HG03565 (cell line): ENCODE measurements around the gene CNIH2.
"Not testable (repeated sequence)": the region's sequence is repeated elsewhere in the genome, so short reads cannot be mapped to it uniquely, and the experiment has no call there.

Source experiments
- ATAC-seq: cut with Tn5 transposase; IDR thresholded peaks from one replicate; pipeline ENCODE4 v1.9.1; 2021; ENCODE audit warnings: mild to moderate bottlenecking, moderate library complexity; ENCODE audit not compliant: unreplicated experiment

CNIH2 gene

DNA sequence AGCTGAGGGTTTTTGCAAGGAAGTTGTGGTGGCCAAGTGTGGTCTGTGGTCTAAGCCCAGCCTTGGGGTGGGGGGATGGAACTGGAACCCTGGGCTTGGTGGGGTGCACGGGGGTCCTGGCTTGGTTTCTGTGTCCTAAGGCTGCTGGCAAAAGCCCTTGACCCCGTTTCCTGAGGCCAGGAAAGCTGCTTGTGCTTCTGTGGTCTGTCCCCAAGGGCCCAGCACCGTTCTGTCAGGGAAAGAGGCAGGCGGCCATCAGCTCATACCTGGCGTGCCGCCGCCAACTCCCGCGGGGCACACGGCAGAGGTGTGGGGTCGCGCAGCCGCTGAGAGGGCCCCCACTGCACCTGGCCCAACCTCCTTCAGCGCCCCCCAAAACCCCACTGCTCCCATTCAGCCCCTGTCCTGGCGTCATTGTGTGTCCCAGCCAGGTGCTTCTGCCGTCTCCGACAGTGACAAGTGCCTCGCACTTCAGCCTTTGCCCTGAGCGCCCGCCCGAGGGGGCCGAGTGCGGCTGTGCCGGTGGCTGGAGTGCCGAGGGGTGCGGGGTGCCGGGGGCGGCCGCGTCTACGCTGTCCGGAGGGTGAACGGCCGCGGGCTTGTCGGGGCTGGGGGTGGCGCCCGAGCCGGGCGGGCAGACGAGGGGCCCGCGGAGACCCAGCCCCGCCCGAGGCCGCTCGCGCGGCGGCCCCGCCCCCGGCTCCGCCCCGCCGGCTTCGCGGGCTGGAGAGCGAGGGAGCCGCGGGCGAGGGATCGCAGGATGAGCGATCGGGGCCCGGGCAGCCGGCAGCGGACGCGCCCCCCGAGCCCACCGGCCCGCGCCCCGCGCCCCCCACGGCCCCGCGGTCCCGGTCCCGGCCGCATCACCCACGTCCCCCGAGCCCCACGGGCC, at the start of gene CNIH2:
Gene CNIH2, plus strand, starts transcription at position 705 of the 892 bp plus-strand sequence. CDS start 282 bp downstream, outside the sequence.
- ATAC-seq, result no peak

DNA sequence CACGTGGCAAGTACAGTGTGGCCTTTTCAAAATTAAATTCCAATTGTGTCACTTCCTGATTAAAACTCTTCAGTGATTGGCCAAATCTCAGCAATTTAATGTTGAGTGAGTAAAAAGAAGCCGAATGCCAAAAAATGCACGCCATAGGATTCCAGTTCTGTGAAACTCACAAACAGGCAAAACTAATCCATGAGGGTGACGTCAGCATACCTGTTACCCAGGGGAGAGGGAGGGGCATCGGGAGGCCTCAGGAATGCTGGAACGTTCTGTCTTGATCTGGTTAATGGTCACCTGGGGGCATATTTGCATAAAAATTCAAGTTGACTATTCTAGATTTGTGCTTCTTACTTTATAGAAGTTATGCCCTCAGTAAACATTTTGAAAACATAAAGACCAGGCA, 49.5 kb upstream of the CNIH2 start:
- ATAC-seq, result no peak

DNA sequence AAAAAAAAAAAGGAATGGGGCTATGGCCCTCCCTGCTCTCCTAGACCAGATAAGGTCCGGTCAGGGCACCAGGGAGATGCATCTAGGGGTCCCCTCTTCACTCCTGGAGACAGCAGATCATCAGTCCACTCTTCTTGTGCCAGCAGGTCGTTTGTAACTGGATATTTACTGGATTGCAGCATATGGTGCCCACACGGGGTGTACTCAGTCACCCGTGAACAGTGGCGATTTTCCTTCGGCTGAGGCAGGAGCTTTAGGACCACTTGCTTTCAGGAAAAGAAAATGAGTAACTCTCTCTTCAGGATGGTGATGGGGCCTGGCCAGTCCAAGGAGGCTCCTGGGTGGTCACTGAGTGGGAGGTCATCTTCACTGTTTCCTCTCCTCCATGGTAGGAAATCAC, 47.8 kb upstream of the CNIH2 start:
- ATAC-seq, result no peak

DNA sequence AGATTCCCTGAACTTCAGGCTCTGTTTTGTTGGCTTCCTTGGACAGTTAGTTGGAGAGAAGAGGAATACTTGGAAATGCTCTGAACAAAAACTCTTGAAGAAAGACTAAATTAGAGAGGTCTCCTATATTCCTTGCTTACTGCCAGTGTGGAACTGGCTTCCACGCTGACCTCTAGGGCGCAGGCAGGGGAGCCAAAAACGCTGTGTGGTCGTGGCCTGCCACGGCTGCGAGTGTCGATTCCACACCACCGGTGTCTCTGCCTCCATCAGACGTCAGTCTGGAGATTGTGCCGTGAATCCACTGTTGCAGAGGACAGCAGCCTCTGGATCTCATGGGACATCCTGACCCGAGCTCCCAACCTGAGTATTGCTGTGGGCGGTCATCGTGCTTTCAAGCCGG, 47.0 kb upstream of the CNIH2 start:
- ATAC-seq, result no peak

DNA sequence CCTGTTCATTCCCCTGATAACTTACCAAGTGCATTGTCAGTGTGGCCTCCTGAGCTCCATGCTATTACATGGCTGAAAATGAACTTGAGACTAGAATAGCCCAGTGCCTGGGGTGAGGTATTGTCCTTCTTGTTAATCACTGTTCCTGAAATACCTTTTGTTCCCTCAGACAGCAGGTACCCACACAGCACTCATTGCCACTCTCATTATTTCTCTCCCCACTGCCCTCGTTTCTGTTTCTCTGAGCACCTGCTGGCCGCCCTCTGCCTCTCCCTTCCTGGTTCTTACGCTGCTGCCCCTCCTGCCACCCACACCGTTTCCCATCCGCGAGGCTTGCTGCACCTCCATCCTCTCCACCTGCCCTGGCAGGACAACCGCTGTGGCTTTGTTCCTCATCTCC, 46.4 kb upstream of the CNIH2 start:
- ATAC-seq, result no peak

DNA sequence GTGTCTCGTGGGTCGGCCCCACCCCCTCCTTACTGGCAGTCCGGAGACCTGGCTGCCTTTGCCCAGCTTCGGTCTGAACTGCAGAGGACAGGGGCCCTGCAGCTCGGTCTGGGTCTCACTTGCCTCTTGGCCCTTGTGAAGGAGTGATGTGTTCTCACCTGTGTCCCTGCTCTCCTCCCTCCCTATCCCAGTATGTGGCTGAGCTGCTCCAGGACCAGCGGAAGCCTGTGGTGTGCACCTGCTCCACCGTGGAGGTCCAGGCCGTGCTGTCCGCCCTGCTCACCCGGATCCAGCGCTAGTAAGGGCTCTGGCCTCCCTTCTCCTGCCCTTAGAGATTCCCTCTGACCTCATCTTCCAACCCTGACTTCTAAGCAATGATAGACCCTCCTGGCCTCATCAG, 45.2 kb upstream of the CNIH2 start:
- no peak for ATAC-seq

DNA sequence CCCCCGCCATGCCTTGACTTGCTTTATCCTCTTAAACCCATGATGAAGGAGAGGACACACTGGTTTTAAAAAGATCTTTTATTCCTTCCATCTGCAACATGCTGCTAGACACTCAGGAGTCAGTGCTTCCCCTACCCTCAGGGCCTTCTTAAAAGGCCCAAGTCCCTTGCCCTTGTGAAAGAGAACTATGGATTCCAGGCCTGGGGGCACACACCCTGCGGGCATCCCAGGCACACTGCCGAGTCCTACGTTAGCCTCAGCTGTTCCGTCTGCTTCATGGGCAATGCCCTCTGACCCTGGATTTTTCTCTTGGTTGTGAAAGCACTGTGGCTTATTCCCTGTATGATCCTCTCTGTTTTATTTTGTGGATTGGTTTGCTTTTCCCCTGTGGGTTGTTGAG, 44.7 kb upstream of the CNIH2 start:
- ATAC-seq, result no peak

DNA sequence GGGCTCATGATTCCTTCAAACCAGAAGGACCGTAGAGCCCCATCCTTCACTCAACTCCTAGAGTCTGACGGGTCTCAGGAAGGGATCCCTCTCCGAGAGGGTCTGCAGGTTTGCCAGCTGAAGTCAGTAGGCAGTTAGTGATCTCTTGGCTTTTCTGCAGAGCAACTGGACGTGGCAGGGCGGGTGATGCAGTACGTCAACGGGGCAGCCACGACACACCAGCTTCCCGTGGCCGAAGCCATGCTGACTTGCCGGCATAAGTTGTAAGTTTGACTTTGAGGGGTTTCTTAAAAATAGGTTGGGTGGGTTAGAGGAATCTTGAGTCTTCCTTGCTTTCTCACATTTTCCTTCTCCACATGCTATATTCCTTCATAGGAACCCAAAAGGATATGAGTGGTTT, 42.8 kb upstream of the CNIH2 start:
- no peak for ATAC-seq

DNA sequence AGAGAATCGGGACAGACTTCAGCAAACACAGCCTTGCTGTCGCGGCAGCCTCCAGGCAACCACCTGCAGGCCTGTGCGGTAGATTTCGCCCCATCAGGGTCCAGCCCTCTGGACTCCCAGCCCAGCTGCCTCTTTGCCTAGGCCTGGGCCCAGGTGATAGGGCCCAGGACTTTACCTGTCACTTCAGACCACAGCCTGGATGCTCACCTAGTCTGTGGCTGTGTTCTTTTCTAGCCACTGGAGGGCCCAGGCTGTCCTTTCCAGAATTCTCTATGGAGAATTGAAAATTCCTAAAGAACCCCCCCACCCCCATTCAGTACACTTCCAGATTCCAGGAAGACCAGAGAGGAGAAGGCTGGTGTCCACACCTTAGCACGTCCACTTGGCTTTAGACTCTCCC, 40.1 kb upstream of the CNIH2 start:
- no peak for ATAC-seq

DNA sequence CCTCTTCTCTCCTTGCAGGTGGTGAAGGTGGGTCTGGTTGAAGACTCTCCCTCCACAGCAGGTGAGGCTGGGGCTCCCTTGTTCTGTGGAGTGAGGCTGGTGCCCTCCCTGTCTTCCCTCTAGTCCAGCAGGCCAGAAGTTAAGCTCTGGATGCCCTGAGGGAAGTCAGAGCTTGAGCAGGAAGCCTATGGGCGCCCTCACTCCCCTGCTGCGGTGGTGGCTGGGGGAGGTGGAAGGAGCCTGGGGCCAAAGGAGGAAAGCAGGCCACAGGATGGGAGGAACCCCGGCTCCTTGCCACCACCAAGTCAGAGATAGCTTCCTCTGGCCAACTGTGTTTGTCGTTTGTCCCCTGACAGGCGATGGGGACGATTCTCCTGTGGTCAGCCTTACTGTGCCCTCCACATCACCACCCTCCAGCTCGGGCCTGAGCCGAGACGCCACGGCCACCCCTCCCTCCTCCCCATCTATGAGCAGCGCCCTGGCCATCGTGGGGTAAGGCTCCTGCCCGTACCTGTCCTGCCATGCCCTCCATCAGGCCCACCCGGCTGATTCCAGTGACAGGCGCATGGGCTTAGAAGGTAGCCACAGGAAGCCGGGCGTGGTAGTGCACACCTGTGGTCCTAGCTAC, 39.1 kb upstream of the CNIH2 start:
- no peak for ATAC-seq

DNA sequence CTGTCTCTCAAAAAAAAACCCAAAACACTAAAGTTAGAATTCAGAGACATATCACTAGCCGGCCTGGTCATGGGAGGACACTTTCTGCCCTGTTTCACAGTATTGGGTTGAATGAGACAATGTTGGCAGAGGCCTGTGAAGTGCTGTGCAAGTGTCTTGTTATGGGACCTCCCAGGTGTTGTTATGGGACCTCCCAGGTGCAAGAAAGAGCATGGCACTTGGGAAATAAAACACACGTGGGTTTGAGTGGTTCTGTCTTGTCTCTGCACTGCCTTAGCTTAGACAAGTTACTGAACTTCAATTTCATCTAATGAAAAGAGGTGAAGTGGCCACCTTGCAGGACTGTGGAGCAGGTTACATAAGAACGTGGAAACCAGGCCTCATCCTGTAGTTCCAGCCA, 38.5 kb upstream of the CNIH2 start:
- ATAC-seq, result no peak

DNA sequence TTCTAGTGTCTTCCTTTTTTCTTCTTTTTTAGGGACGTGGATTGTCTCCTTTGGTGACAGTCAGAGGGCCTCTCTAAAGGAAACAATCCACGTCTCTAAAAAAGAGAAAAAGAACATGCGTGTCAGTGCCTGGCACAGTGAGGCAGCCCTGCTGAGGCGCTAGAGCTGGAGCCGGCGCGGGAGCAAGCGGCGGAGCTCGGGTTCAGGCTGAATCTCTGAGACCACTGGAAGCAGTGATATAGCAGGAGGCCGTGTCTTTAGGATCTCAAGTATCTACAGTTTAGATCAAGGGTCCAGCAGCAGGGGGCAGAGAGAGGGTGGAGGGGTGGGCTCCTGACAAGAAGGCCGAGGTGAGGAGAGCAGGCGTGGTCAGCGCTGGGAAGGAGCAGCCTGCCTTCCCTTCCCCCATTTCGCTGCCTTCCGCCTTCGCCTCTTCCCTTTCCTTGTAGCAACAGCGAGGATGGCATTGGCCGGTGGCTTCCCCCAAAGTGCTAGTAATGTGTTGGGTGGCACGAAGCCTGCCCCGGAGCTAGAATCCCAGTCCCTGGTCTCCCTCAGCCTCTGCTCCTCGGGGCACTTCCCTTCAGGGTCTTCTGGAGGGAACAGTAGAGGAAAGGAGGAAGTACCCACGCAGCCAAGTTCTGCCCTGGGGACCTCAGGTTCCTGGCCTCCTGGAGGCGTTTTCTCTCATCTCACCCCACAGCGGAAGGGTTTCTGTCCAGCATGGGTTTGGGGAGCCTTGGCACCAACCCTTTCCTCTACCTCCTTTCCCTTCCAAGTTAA, 37.8 kb upstream of the CNIH2 start:
- no peak for ATAC-seq

DNA sequence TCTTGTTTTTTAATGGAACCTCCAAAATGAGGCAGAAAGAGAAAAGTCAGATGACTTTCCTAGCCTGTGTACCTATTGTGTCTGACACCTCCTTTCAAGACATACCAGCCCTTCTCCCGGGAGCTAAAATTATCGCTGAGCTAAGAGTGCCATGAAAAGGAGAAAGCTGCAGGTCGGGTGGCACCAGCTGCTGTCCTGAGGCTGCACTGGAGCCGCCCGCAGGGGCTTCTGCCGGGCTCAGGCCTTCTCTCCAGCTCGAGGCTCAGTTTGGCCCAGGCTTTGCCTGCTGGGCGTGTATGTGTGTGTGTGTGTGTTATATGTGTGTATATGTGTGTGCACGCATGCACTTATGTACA, 37.2 kb upstream of the CNIH2 start:
- ATAC-seq, result no peak

DNA sequence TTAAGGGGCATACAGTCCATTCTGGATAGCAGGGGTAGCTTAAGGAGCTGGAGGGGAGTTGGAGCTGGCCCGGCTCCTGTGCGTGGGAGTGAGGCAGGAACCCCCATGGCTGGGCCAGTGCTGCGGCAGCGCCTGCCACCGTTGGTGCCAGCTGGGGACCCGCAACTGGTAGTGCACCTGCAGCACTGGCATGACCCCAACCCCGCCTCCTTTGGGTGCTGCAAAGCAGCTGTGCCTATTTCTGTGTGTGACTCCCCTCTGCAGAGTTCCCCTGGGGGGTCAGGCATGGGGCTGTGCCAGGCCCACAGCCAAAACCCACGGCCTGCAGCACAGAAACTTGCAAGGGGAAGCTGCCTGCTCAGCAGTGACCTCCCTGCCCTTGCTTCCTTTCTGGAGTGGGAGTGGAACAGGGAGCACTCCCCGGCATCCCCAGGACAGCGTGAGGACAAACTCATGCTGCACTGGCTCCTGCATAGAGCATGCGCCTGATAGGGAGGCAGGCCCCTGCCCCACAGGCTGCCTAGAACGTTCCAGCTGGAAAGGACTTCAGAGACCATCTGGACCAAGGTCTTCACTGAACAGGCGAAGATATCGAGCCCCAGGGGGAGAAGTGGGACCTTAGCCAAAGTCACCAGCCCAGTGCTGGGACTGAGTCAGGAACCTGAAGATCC, 35.7 kb upstream of the CNIH2 start:
- ATAC-seq, result no peak

DNA sequence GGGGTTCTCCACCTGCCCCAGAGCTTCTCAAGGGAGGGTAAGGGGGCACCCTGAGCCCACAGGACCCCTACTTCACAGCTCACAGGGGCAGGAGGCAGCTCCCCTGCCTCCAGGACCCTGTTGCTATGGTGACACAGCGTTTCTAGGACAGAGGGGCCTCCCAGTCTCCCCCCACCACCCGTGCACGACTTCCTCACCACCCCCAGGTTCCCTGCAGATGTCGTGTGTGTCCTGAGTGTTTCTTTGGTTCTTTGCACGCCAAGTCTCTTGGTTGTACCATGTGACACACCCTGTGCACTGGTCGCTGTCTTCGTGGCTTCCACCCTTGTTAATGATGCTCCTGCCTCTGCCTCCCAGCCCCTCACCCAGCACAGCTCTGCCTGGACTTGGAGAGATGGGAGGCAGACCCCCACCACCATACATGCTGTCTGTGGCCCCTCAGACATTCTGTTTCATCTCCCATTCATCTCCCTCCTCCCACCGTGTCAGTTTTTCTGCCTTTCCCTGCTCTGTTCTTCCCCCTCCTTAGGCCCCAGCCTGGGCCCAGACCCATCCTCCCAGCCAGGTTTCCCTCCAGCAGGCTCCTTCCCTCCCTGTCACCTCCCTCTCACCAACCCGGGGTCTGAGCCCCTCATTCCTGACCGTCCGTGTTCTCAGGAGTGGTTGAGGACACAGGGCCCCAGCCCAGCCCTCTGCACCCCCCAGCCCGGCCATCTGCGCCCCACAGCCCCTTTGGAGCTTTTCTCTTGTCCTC, 34.0 kb upstream of the CNIH2 start:
- ATAC-seq, result no peak

DNA sequence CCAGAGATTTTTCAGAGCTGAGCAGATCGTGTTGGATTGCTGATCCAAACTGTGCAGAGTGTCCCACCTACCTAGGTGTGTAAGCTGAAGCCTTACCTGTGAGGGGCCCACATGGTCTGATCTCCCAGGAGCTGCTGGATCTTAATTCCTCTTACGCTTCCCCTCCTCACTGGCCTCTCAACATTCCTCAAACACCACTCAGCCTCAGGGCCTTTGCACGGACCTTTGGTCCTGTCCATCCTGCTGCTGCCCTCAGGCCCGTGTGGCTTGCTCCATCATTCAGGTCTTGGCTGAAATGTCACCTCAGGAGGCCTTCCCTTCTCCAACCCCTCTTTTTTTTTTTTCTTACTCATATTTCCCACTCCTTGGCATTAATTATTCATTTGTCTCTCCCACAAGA, 30.7 kb upstream of the CNIH2 start:
- ATAC-seq, result no peak

DNA sequence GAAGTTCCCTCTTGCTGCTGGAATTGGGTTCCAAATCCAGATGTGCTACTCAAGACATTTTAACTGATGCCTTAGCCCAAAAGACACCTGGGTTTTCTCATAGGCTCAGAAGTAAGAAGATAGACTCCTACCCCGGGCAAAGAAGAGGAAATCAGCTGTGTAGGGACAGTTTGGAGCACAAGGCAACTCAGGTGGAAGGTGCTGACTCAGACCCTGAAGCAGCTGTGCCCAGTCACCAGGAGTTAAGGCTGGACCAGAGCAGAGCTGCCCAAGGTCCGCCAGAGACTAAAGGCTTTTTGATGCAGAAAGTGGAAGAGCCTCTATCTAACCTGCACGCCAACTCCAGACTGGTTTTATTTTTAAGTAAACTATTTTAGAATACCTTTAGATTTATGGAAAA, 30.2 kb upstream of the CNIH2 start:
- no peak for ATAC-seq

DNA sequence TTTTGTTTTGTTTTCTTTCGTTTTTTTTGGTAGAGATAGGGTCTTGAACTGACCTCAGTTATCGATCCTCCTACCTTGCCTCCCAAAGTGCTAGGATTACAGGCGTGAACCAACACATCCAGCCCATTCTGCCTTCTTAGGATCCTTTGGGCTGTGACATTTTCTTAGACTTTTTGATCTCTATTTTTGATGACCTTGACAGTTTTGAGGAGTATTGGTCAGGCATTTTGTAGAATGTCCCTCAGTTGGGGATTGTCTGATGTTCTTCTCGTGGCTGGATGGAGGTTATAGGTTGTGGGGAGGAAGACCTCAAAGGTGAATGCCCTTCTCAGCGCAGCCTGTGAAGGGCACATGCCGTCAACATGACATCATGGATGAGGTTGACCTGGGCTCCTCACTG, 29.1 kb upstream of the CNIH2 start:
- no peak for ATAC-seq

DNA sequence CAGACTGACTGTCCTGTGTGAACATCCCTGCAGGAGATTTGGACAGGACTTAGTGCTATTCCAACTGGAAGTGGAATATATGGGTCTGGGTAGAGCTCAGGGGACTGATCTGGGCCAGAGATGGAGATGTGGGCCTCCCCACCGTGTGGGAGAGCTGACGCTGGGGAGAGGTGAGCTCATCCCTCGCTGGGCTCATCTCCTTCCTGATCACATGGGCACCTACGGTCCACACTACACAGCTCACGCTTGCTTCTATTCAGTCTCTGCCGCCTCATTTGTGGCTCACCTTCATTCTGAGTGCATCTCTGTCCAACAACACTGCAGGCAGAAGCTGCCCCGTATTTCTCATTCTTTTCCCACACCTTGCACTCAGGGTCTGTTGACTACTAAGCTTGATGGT, 26.2 kb upstream of the CNIH2 start:
- no peak for ATAC-seq

DNA sequence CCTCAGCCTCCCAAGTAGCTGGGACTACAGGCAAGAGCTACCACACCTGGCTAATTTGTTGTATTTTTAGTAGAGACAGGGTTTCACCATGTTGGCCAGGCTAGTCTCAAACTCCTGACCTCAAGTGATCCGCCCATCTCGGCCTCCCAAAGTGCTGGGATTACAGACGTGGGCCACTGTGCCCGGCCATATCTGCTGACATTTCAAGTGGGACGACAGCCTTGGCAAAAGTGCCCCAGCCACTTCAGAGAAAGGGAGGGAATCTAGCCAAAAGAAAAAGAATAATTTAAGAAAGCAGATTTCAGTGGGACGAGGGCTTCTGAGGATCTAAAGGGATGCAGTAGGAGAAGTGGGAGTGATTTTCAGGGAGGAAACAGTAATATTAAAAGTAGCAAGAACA, 24.9 kb upstream of the CNIH2 start:
- not testable (repeated sequence) for ATAC-seq

DNA sequence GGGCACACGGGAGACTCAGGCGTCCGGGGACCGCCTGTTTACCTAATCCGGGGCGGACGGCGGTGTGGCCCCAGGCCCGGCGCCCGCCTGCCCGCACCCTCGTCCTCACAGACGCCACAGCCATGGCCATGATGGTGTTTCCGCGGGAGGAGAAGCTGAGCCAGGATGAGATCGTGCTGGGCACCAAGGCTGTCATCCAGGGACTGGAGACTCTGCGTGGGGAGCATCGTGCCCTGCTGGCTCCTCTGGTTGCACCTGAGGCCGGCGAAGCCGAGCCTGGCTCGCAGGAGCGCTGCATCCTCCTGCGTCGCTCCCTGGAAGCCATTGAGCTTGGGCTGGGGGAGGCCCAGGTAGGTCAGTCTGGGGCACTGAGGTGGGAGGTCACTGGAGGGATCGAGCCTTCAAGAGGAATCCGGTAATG, 19.5 kb upstream of the CNIH2 start:
- no peak for ATAC-seq
